K562 (cell line): ENCODE data around the gene USH1G. TPM values are rescaled to one million over a fixed set of nuclear protein-coding genes. Genes with fewer than 3 reads are reported as not detected.

Experiments
- ATAC-seq: fragments of 200-7000 bp; cut with Tn5 transposase; 3 replicates; pipeline ENCODE4 v1.9.1; 2020; ENCODE audit warnings: moderate library complexity
- BruUV-seq: library from RNA; stranded (reverse); fragments of 400-500 nt; replicated peaks from 2 replicates; lab custom pipeline; 2021; lab: Mats Ljungman, UMichigan
- CTCF ChIA-PET: fragments of 300-600 bp; formaldehyde crosslinking; extraction: SDS; loops from one replicate; lab custom pipeline; 2021; ENCODE audit warnings: low intra/inter-chr PET ratio; lab: Yijun Ruan, JAX
- POLR2A ChIA-PET: fragments of 300-600, 350-650 bp; sonication (Branson Sonifier 250); formaldehyde crosslinking; extraction: SDS; loops from one replicate; lab custom pipeline; 2021; ENCODE audit warnings: antibody characterized with exemption, inconsistent platforms; lab: Yijun Ruan, JAX
- DNase-seq, 4 experiments: peaks; one replicate each; pipeline versions ENCODE4 v3.0.0 to v3.0.0-alpha.2; 2011 to 2018; ENCODE audit warnings: low spot score in 3 of 4, mixed read lengths in 3 of 4; ENCODE audit errors: extremely low read depth in 1 of 4
- FAIRE-seq: peaks from 2 replicates; lab custom pipeline; 2011; peaks lifted over from hg19 to GRCh38; lab: Jason Lieb, UNC
- H2AFZ ChIP-seq: 2 replicates; pipeline ENCODE4 v1.6.0; 2011; ENCODE audit warnings: low read depth, low read length, control low read depth, inconsistent platforms
- H3K27ac ChIP-seq: fragments of 200-600 bp; 3 replicates; pipeline ENCODE4 v1.8.0; 2011; ENCODE audit warnings: low read depth, mild to moderate bottlenecking, control low read depth, inconsistent platforms, low read length, moderate library complexity, mixed read lengths; ENCODE audit errors: extremely low read depth
- H3K27me3 ChIP-seq, 2 experiments: fragments of 300-600 bp in 1 of 2; 2 replicates in 1 of 2; 3 replicates in 1 of 2; pipeline versions ENCODE4 v1.6.0 to v1.8.0; 2011; ENCODE audit warnings: inconsistent platforms in 2 of 2, low read length in 2 of 2, mild to moderate bottlenecking in 1 of 2, mixed read lengths in 1 of 2, moderate library complexity in 1 of 2; ENCODE audit not compliant: control insufficient read depth in 2 of 2, insufficient read depth in 2 of 2
- H3K36me3 ChIP-seq: fragments of 300-600 bp; 3 replicates; pipeline ENCODE4 v1.8.0; 2011; ENCODE audit warnings: mild to moderate bottlenecking, low read length, inconsistent platforms; ENCODE audit not compliant: control insufficient read depth, insufficient read depth
- H3K4me1 ChIP-seq, 2 experiments: fragments of 200-600 bp in 1 of 2; replicated peaks in 1 of 2; 2 replicates in 1 of 2; 3 replicates in 1 of 2; pipeline versions ENCODE4 v1.5.1 to v1.8.0; 2011; ENCODE audit warnings: inconsistent platforms in 2 of 2, low read length in 2 of 2, mild to moderate bottlenecking in 1 of 2, mixed read lengths in 1 of 2, moderate library complexity in 1 of 2; ENCODE audit not compliant: control insufficient read depth in 2 of 2, insufficient read depth in 2 of 2
- H3K4me2 ChIP-seq: 2 replicates; pipeline ENCODE4 v1.6.1; 2011; ENCODE audit warnings: low read length, control low read depth, inconsistent platforms, mixed read lengths; ENCODE audit not compliant: insufficient read depth
- H3K4me3 ChIP-seq: fragments of 200-600 bp; sonication (generic), shearing (Covaris generic); 2 replicates; pipeline ENCODE4 v1.5.1; 2016; ENCODE audit warnings: control low read depth, inconsistent platforms
- H3K79me2 ChIP-seq: fragments of 200-600 bp; 3 replicates; pipeline ENCODE4 v1.8.0; 2011; ENCODE audit warnings: low read length, inconsistent platforms; ENCODE audit not compliant: control insufficient read depth, insufficient read depth
- H3K9ac ChIP-seq, 2 experiments: 2 replicates each; pipeline versions ENCODE4 v1.6.0 to v1.6.1; 2011; ENCODE audit warnings: low read depth in 2 of 2, low read length in 2 of 2, control low read depth in 1 of 2, inconsistent platforms in 1 of 2, mild to moderate bottlenecking in 1 of 2, mixed read lengths in 1 of 2; ENCODE audit not compliant: insufficient read depth in 1 of 2
- H3K9me1 ChIP-seq: one replicate; pipeline ENCODE4 v1.6.0; 2011; ENCODE audit warnings: inconsistent platforms, mild to moderate bottlenecking, low read length, moderate library complexity; ENCODE audit not compliant: control insufficient read depth, insufficient read depth
- H3K9me3 ChIP-seq: replicated peaks from 2 replicates; pipeline ENCODE4 v1.5.1; 2011; ENCODE audit warnings: low read depth, low read length, inconsistent platforms; ENCODE audit not compliant: control insufficient read depth, insufficient read depth
- H4K20me1 ChIP-seq: replicated peaks from 2 replicates; pipeline ENCODE4 v1.6.1; 2011; ENCODE audit warnings: low read length, inconsistent platforms, mixed read lengths; ENCODE audit not compliant: control insufficient read depth, insufficient read depth
- BDP1 ChIP-seq: IDR thresholded peaks from 3 replicates; pipeline ENCODE4 v1.6.1; 2011; ENCODE audit not compliant: insufficient read length, insufficient read depth
- C11orf30 ChIP-seq: fragments of 450-650 bp; IDR thresholded peaks from 2 replicates; pipeline ENCODE4 v1.6.1; 2016; ENCODE audit warnings: low read depth, mild to moderate bottlenecking
- CAMTA2 ChIP-seq: fragments of 250-450 bp; sonication (Bioruptor Pico); conservative IDR thresholded peaks from 2 replicates; pipeline ENCODE4 v1.5.1; 2022
- DPF2 ChIP-seq: fragments of 450-650 bp; IDR thresholded peaks from 2 replicates; pipeline ENCODE4 v1.6.1; 2016
- HOXB6 ChIP-seq: fragments of 250-450 bp; sonication (Bioruptor Pico); IDR thresholded peaks from 2 replicates; pipeline ENCODE4 v1.5.1; 2022; ENCODE audit warnings: mild to moderate bottlenecking, borderline replicate concordance
- NFRKB ChIP-seq: fragments of 450-650 bp; IDR thresholded peaks from 2 replicates; pipeline ENCODE4 v1.6.1; 2016; ENCODE audit warnings: low read depth
- PHB ChIP-seq: fragments of 250-450 bp; sonication (Bioruptor Pico); IDR thresholded peaks from 2 replicates; pipeline ENCODE4 v1.5.0; 2021
- PTRF ChIP-seq: fragments of 450-650 bp; IDR thresholded peaks from 2 replicates; pipeline ENCODE4 v1.6.1; 2016; ENCODE audit warnings: mild to moderate bottlenecking, missing genetic modification characterization, missing compliant biosample characterization
- SAP30 ChIP-seq: fragments of 200-600 bp; sonication (generic); IDR thresholded peaks from 2 replicates; pipeline ENCODE4 v1.6.1; 2012; ENCODE audit warnings: borderline replicate concordance, low read depth, mild to moderate bottlenecking, moderate library complexity, low read length, control low read depth, inconsistent platforms; ENCODE audit not compliant: insufficient read depth, poor library complexity, severe bottlenecking
- SETDB1 ChIP-seq: IDR thresholded peaks from one replicate; pipeline ENCODE4 v1.6.1; 2012; ENCODE audit warnings: low read length, control low read depth, inconsistent platforms
- STAT5B ChIP-seq: fragments of 250-450 bp; sonication (Bioruptor Pico); IDR thresholded peaks from 2 replicates; pipeline ENCODE4 v1.8.0; 2021; ENCODE audit warnings: mild to moderate bottlenecking, inconsistent platforms
- ZKSCAN8 ChIP-seq: fragments of 200-800 bp; sonication (Bioruptor generic); IDR thresholded peaks from 2 replicates; pipeline ENCODE4 v1.6.1; 2016; ENCODE audit warnings: missing genetic modification characterization, missing compliant biosample characterization
- ZNF253 ChIP-seq: fragments of 250-450 bp; sonication (Bioruptor Pico); conservative IDR thresholded peaks from 2 replicates; pipeline ENCODE4 v1.6.1; 2021; ENCODE audit warnings: mild to moderate bottlenecking
- ZNF3 ChIP-seq: fragments of 250-450 bp; sonication (Bioruptor Pico); IDR thresholded peaks from 2 replicates; pipeline ENCODE4 v1.5.0; 2021; ENCODE audit warnings: mild to moderate bottlenecking, moderate library complexity
- ZNF436 ChIP-seq: fragments of 250-450, 450-650 bp; sonication (Bioruptor Pico); formaldehyde crosslinking; IDR thresholded peaks from 2 replicates; pipeline ENCODE4 v1.7.0; 2020; ENCODE audit warnings: mild to moderate bottlenecking
- ZNF707 ChIP-seq: fragments of 250-450 bp; sonication (Bioruptor Pico); conservative IDR thresholded peaks from 2 replicates; pipeline ENCODE4 v1.8.0; 2022; ENCODE audit warnings: inconsistent platforms, mild to moderate bottlenecking, moderate library complexity
- WGBS: fragments of 100-300 bp; shearing (Covaris generic); methylation state at CpG from one replicate; pipeline ENCODE4 v1.1.6; 2016; ENCODE audit warnings: low coverage, mixed read lengths; ENCODE audit not compliant: insufficient coverage; ENCODE audit errors: missing lambda C conversion rate; 5-methylcytosine and 5-hydroxymethylcytosine counted together
- in situ Hi-C: fragments of 300-500 bp; cut with MboI; formaldehyde crosslinking; loops from 4 replicates; pipeline ENCODE4 v1.15.0; 2018; ENCODE audit warnings: inconsistent platforms, mixed read lengths
- intact Hi-C: fragments of 100-400 bp; cut with micrococcal nuclease; formaldehyde crosslinking; loops from 2 replicates; pipeline ENCODE4 v1.14.2; 2022
- polyA plus RNA-seq, 8 experiments: library from polyadenylated mRNA; depleted of rRNA in 4 of 8; stranded (reverse) in 5 of 8; unstranded in 3 of 8; fragments of >200 nt; fragmentation: Nextera tagmentation in 2 of 8; fragmentation: Illumina TruSeq in 1 of 8; extraction: Ambion mirVana in 2 of 8; extraction: Trizol in 1 of 8; gene quantifications; 2 replicates each; pipeline versions ENCODE4 v1.2.1 to v1.2.3, GENCODE V29; 2011 to 2014; ENCODE audit warnings: inconsistent platforms in 1 of 8, missing spikeins in 1 of 8
- total RNA-seq, 7 experiments: library from RNA; depleted of rRNA in 6 of 7; stranded (reverse); fragments of >200 nt in 6 of 7; fragmentation: Illumina TruSeq in 2 of 7; extraction: Trizol in 2 of 7; gene quantifications; 2 replicates each; pipeline versions ENCODE4 v1.2.1 to v1.2.3, GENCODE V29; 2011 to 2021; ENCODE audit warnings: low replicate concordance in 1 of 7
- TF ChIP-seq, protein P1 (sequence below): fragments of 250-450 bp; sonication (Bioruptor Pico); IDR thresholded peaks from 2 replicates; pipeline ENCODE4 v1.8.0; 2021; ENCODE audit warnings: mild to moderate bottlenecking, moderate library complexity
- TF ChIP-seq, protein P2 (sequence below): sonication (generic); formaldehyde crosslinking; IDR thresholded peaks from 2 replicates; pipeline ENCODE4 v1.9.0; 2022; ENCODE audit warnings: mild to moderate bottlenecking, missing genetic modification reagents
- TF ChIP-seq, protein P3 (sequence below): IDR thresholded peaks from 3 replicates; pipeline ENCODE4 v1.6.1; 2011; ENCODE audit warnings: borderline replicate concordance, mild to moderate bottlenecking; ENCODE audit not compliant: insufficient read length, insufficient read depth

The USH1G gene
- total and polyA plus RNA-seq, 9 of the 15 experiments (the other 6 are each of a cell fraction or from before 2014, with no cell fraction given) = 0.22 to 1.00 (median 0.64) TPM; not detected in 2

DNA sequence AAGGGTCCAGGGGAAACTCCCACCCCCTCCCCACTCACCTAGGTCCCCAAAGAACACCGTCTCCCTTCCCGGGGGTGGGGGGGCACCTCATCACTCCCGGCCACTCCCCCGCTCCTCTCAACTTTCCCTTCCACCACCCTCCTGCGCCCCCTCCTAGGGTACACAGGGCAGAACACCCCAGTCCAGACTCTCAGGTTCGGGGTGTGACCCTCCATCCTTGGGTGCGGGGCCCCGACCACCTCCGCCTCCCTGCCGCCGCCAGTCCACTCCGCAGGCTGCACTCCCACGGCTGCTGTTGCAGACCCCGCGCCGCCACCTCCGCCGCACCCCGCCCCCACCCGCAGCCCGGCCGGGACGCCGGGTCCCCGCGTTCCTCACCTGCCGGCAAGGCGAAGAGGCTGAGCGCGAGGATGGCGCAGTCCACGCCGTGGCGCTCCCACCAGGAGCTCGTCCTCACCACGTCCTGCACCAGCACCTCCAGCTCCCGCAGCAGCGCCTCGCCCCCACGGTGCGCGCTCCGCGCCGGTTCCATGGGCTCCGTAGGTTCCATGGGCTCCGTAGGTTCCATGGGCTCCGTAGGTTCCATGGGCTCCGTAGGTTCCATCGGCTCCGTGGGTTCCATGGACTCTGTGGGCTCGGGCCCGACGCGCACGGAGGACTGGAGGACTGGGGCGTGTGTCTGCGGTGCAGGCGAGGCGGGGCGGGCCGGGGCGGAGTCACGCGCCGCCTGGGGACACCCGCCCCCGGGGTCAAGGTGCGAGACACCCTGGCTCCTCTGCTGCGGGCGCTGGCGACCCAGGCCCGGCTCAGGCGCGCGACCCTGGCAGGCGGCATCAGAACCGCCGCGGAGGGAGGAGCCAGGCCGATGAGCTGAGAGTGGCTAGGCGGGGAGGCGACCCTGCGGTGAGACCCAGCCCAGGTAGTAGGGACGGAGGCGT is 29.8 kb downstream of the USH1G start, which contains the start of gene FADS6:
TSS of gene FADS6 (minus strand) at position 660 of the 938 bp plus-strand sequence. CDS start at position 622, 38 bp downstream.
- Histone ChIP-seq H3K9me1 (no peaks in the 10 kb centered on the region), H2AFZ (0 out of 2 replicates have a peak within 1 kb of the TSS, but pooled peaks have one; percentile 38), H3K9ac (peak within 1 kb of the TSS in 1 of 2 experiments; percentile 65; a peak in 2 of 4 replicates), H3K79me2 (no peaks in the 10 kb centered on the region), H3K36me3 (no peaks in the 10 kb centered on the region), H3K4me1 (peaks cover 0 to 22% of the 10 kb centered on the region in 2 experiments; a peak in 2 of 5 replicates), H4K20me1 (peaks cover 8% of the 10 kb centered on the region; the same call in 1 of the 2 replicates), H3K9me3 (no peaks in the 10 kb centered on the region), H3K27ac (no peak within 1 kb of the TSS), H3K4me3 (0 out of 2 replicates have a peak within 1 kb of the TSS, but pooled peaks have one; percentile 13), H3K27me3 (peaks cover 22 to 49% of the 10 kb centered on the region in 2 experiments; a peak in 4 of 5 replicates), H3K4me2 (peak within 1 kb of the TSS; percentile 37)
- BruUV-seq = no TSS peak
- in situ Hi-C loops = no loop called here
- FAIRE-seq (no peak), DNase-seq (peak in 2 of 4 experiments; percentile 75 to 77), ATAC-seq (peak; percentile 81)
- ChIA-PET CTCF (interaction anchor here (0.6 kb wide), 2 partner anchors 17 to 362 kb away, joined by 3 read pairs; partner anchors contain the start of gene CD300LB), POLR2A (interaction anchor here (0.6 to 1.7 kb wide), 5 partner anchors 13 to 1298 kb away, joined by 3 to 8 read pairs (median 3); no protein-coding TSS in a partner anchor)
- 14% methylated on average over 31 of the region's 86 CpGs for WGBS
- intact Hi-C loops = no loop called here
- TF ChIP-seq, protein P1, sequence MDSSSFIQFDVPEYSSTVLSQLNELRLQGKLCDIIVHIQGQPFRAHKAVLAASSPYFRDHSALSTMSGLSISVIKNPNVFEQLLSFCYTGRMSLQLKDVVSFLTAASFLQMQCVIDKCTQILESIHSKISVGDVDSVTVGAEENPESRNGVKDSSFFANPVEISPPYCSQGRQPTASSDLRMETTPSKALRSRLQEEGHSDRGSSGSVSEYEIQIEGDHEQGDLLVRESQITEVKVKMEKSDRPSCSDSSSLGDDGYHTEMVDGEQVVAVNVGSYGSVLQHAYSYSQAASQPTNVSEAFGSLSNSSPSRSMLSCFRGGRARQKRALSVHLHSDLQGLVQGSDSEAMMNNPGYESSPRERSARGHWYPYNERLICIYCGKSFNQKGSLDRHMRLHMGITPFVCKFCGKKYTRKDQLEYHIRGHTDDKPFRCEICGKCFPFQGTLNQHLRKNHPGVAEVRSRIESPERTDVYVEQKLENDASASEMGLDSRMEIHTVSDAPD (CRISPR knock-in tag) = no peak
- TF ChIP-seq STAT5B (CRISPR knock-in tag) (no peak), ZNF707 (CRISPR knock-in tag) (no peak), PHB (CRISPR knock-in tag) (no peak), ZNF253 (CRISPR knock-in tag) (no peak), ZNF436 (CRISPR knock-in tag) (no peak), NFRKB (no peak), ZNF3 (CRISPR knock-in tag) (no peak), BDP1 (no peak), DPF2 (no peak), HOXB6 (CRISPR knock-in tag) (no peak), C11orf30 (no peak), ZKSCAN8 (CRISPR knock-in tag) (no peak), SETDB1 (no peak), PTRF (tag) (no peak), CAMTA2 (CRISPR knock-in tag) (no peak), SAP30 (no peak)
- TF ChIP-seq, protein P2, sequence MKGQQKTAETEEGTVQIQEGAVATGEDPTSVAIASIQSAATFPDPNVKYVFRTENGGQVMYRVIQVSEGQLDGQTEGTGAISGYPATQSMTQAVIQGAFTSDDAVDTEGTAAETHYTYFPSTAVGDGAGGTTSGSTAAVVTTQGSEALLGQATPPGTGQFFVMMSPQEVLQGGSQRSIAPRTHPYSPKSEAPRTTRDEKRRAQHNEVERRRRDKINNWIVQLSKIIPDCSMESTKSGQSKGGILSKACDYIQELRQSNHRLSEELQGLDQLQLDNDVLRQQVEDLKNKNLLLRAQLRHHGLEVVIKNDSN (CRISPR knock-in tag) = peak; percentile 29; the same call in 1 of the 2 replicates
- TF ChIP-seq, protein P3, sequence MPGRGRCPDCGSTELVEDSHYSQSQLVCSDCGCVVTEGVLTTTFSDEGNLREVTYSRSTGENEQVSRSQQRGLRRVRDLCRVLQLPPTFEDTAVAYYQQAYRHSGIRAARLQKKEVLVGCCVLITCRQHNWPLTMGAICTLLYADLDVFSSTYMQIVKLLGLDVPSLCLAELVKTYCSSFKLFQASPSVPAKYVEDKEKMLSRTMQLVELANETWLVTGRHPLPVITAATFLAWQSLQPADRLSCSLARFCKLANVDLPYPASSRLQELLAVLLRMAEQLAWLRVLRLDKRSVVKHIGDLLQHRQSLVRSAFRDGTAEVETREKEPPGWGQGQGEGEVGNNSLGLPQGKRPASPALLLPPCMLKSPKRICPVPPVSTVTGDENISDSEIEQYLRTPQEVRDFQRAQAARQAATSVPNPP = no peak
